Osteoblast (primary cell): Measurements from ENCODE around the gene TUBB2A. TPM values are rescaled to one million over a fixed set of nuclear protein-coding genes. Genes with fewer than 3 reads are reported as not detected.

Experiments
- DNase-seq: peaks from one replicate; pipeline ENCODE4 v3.0.0; 2011; ENCODE audit warnings: low spot score, mixed read lengths; ENCODE audit not compliant: insufficient read length; ENCODE audit errors: missing footprints
- H2AFZ ChIP-seq: 2 replicates; pipeline ENCODE4 v1.6.0; 2011; ENCODE audit warnings: mild to moderate bottlenecking, low read length
- H3K27ac ChIP-seq: 2 replicates; pipeline ENCODE4 v1.5.1; 2011; ENCODE audit warnings: mild to moderate bottlenecking, low read depth, low read length, moderate library complexity
- H3K27me3 ChIP-seq: 2 replicates; pipeline ENCODE4 v1.6.0; 2012; ENCODE audit warnings: mild to moderate bottlenecking, control low read depth, inconsistent platforms, low read length, moderate library complexity; ENCODE audit not compliant: insufficient read depth
- H3K36me3 ChIP-seq: 2 replicates; pipeline ENCODE4 v1.5.1; 2011; ENCODE audit warnings: mild to moderate bottlenecking, low read length, control low read depth, moderate library complexity; ENCODE audit not compliant: insufficient read depth
- H3K4me1 ChIP-seq: 2 replicates; pipeline ENCODE4 v1.5.1; 2011; ENCODE audit warnings: mild to moderate bottlenecking, low read length, control low read depth, moderate library complexity; ENCODE audit not compliant: insufficient read depth
- H3K4me2 ChIP-seq: 2 replicates; pipeline ENCODE4 v1.6.0; 2011; ENCODE audit warnings: mild to moderate bottlenecking, low read length; ENCODE audit not compliant: insufficient read depth
- H3K4me3 ChIP-seq: fragments of 200-600 bp; sonication (generic); 3 replicates; pipeline ENCODE4 v1.5.1; 2012; ENCODE audit warnings: mild to moderate bottlenecking, low read length, inconsistent platforms; ENCODE audit not compliant: insufficient read depth
- H3K79me2 ChIP-seq: 2 replicates; pipeline ENCODE4 v1.6.0; 2012; ENCODE audit warnings: mild to moderate bottlenecking, low read length, control low read depth, inconsistent platforms; ENCODE audit not compliant: insufficient read depth
- H3K9me3 ChIP-seq: 2 replicates; pipeline ENCODE4 v1.5.1; 2011; ENCODE audit warnings: low read depth, low read length, control low read depth
- H4K20me1 ChIP-seq: 2 replicates; pipeline ENCODE4 v1.6.0; 2012; ENCODE audit warnings: mild to moderate bottlenecking, low read length, control low read depth; ENCODE audit not compliant: insufficient read depth
- CTCF ChIP-seq: IDR thresholded peaks from 2 replicates; pipeline ENCODE4 v1.5.1; 2011; ENCODE audit warnings: mild to moderate bottlenecking, low read depth, low read length, moderate library complexity; ENCODE audit errors: extremely low read depth
- total RNA-seq: library from RNA; depleted of rRNA; stranded (reverse); fragments of >200 nt; gene quantifications from 2 replicates; pipeline ENCODE4 v1.2.3, GENCODE V29; 2012

TUBB2A gene
- total RNA-seq: 44.5 and 49.5 TPM in 2 replicates

- peak; percentile 40 for TF ChIP-seq CTCF
- Histone ChIP-seq H3K4me2 (peak within 1 kb of the TSS; percentile 98), H3K9me3 (no peaks in the 10 kb centered on the region), H3K36me3 (peaks cover 25% of the 10 kb centered on the region), H4K20me1 (peaks cover 15% of the 10 kb centered on the region), H3K79me2 (peaks cover 8% of the 10 kb centered on the region), H3K4me1 (peaks cover 3% of the 10 kb centered on the region), H3K27ac (peak within 1 kb of the TSS; percentile 79), H3K4me3 (peak within 1 kb of the TSS; percentile 98), H3K27me3 (no peaks in the 10 kb centered on the region), H2AFZ (peak within 1 kb of the TSS; percentile 41)
- DNase-seq: peak; percentile 100
Measured at GRCh38 chr6:3157131-3157933, at the start of gene TUBB2A. TUBB2A (minus strand) TSS chr6:3157544; CDS start chr6:3157463, 81 bp downstream.

GRCh38 chr6:3206339-3207015 is 49.1 kb upstream of the TUBB2A start:
- Histone ChIP-seq H3K4me3 (no peak overlapping the region), H2AFZ (no peak overlapping the region), H3K79me2 (no peaks in the 10 kb centered on the region), H3K27ac (peak overlapping the region; percentile 55), H3K4me1 (peaks cover 50% of the 10 kb centered on the region), H3K9me3 (no peaks in the 10 kb centered on the region), H3K4me2 (peak overlapping the region; percentile 25), H3K36me3 (no peaks in the 10 kb centered on the region), H3K27me3 (peaks cover 5% of the 10 kb centered on the region), H4K20me1 (no peaks in the 10 kb centered on the region)
- peak; percentile 20 for TF ChIP-seq CTCF
- no peak for DNase-seq

- TF ChIP-seq CTCF: no peak
- Histone ChIP-seq H3K4me1 (peaks cover 44% of the 10 kb centered on the region), H3K4me2 (peak overlapping the region; percentile 25), H3K27me3 (peaks cover 5% of the 10 kb centered on the region), H3K9me3 (no peaks in the 10 kb centered on the region), H3K27ac (peak overlapping the region; percentile 55), H4K20me1 (no peaks in the 10 kb centered on the region), H3K79me2 (no peaks in the 10 kb centered on the region), H2AFZ (no peak overlapping the region), H3K4me3 (no peak overlapping the region), H3K36me3 (no peaks in the 10 kb centered on the region)
- peak; percentile 86 for DNase-seq
Measured at GRCh38 chr6:3205913-3206312, 48.6 kb upstream of the TUBB2A start.

GRCh38 chr6:3204921-3205320 is 47.6 kb upstream of the TUBB2A start:
- Histone ChIP-seq H3K36me3 (no peaks in the 10 kb centered on the region), H3K27me3 (peaks cover 7% of the 10 kb centered on the region), H3K4me1 (peaks cover 37% of the 10 kb centered on the region), H2AFZ (no peak overlapping the region), H3K27ac (no peak overlapping the region), H3K9me3 (no peaks in the 10 kb centered on the region), H3K79me2 (no peaks in the 10 kb centered on the region), H4K20me1 (no peaks in the 10 kb centered on the region), H3K4me3 (no peak overlapping the region), H3K4me2 (no peak overlapping the region)
- DNase-seq: no peak
- no peak for TF ChIP-seq CTCF
